H9 (cell line): ENCODE results near the gene AIFM2. TPM values are rescaled to one million over a fixed set of nuclear protein-coding genes. Genes with fewer than 3 reads are reported as not detected.

Experiments used
- DNase-seq: peaks from one replicate; pipeline ENCODE4 v3.0.0-alpha.2; 2017
- H2AFZ ChIP-seq: one replicate; pipeline ENCODE4 v1.6.1; 2013; ENCODE audit warnings: mild to moderate bottlenecking, low read length, control low read depth, moderate library complexity
- H2AK5ac ChIP-seq: 2 replicates; pipeline ENCODE4 v1.6.1; 2013; ENCODE audit warnings: low read length, control low read depth, mixed read lengths; ENCODE audit not compliant: insufficient read length
- H2BK120ac ChIP-seq: one replicate; pipeline ENCODE4 v1.6.1; 2013; ENCODE audit warnings: low read depth, mild to moderate bottlenecking, low read length, control low read depth, inconsistent platforms; ENCODE audit not compliant: poor library complexity, severe bottlenecking
- H2BK12ac ChIP-seq: 2 replicates; pipeline ENCODE4 v1.6.1; 2013; ENCODE audit warnings: low read length, control low read depth, mixed read lengths, low read depth; ENCODE audit not compliant: insufficient read length
- H2BK15ac ChIP-seq: 2 replicates; pipeline ENCODE4 v1.6.1; 2013; ENCODE audit warnings: low read depth, low read length, control low read depth
- H2BK20ac ChIP-seq: one replicate; pipeline ENCODE4 v1.6.1; 2013; ENCODE audit warnings: low read depth, mild to moderate bottlenecking, low read length, control low read depth, inconsistent platforms; ENCODE audit not compliant: poor library complexity, severe bottlenecking
- H2BK5ac ChIP-seq: 2 replicates; pipeline ENCODE4 v1.6.1; 2013; ENCODE audit warnings: low read length, control low read depth, mixed read lengths; ENCODE audit not compliant: insufficient read length
- H3K14ac ChIP-seq: 2 replicates; pipeline ENCODE4 v1.6.1; 2013; ENCODE audit warnings: low read length, control low read depth; ENCODE audit not compliant: insufficient read depth
- H3K18ac ChIP-seq: 2 replicates; pipeline ENCODE4 v1.6.1; 2013; ENCODE audit warnings: low read depth, mild to moderate bottlenecking, mixed read lengths, low read length, control low read depth; ENCODE audit not compliant: insufficient read length
- H3K23ac ChIP-seq: 2 replicates; pipeline ENCODE4 v1.6.1; 2013; ENCODE audit warnings: low read length, control low read depth, mixed read lengths, low read depth; ENCODE audit not compliant: insufficient read length
- H3K23me2 ChIP-seq: 2 replicates; pipeline ENCODE4 v1.6.1; 2013; ENCODE audit warnings: low read depth, mild to moderate bottlenecking, mixed read lengths, low read length, control low read depth; ENCODE audit not compliant: insufficient read length, poor library complexity, severe bottlenecking
- H3K27ac ChIP-seq: 2 replicates; pipeline ENCODE4 v1.5.1; 2013; ENCODE audit warnings: low read length, control low read depth, mixed read lengths, low read depth; ENCODE audit not compliant: insufficient read length
- H3K27me3 ChIP-seq: 2 replicates; pipeline ENCODE4 v1.6.1; 2013; ENCODE audit warnings: low read length, control low read depth, inconsistent platforms; ENCODE audit not compliant: insufficient read depth
- H3K4ac ChIP-seq: 2 replicates; pipeline ENCODE4 v1.6.1; 2013; ENCODE audit warnings: low read depth, mild to moderate bottlenecking, control low read depth, inconsistent platforms, low read length, moderate library complexity
- H3K4me1 ChIP-seq: 2 replicates; pipeline ENCODE4 v1.6.1; 2013; ENCODE audit warnings: low read length, control low read depth, inconsistent platforms; ENCODE audit not compliant: insufficient read depth
- H3K4me2 ChIP-seq: 2 replicates; pipeline ENCODE4 v1.6.1; 2013; ENCODE audit warnings: low read length, control low read depth, mixed read lengths; ENCODE audit not compliant: insufficient read length, insufficient read depth
- H3K56ac ChIP-seq: 2 replicates; pipeline ENCODE4 v1.6.1; 2013; ENCODE audit warnings: low read depth, mild to moderate bottlenecking, mixed read lengths, low read length, control low read depth; ENCODE audit not compliant: insufficient read length
- H3K79me1 ChIP-seq: 2 replicates; pipeline ENCODE4 v1.6.1; 2013; ENCODE audit warnings: low read depth, mild to moderate bottlenecking, moderate library complexity, low read length, control low read depth, inconsistent platforms; ENCODE audit not compliant: insufficient read depth, poor library complexity, severe bottlenecking
- H3K79me2 ChIP-seq: 2 replicates; pipeline ENCODE4 v1.6.1; 2013; ENCODE audit warnings: low read length, control low read depth, inconsistent platforms; ENCODE audit not compliant: insufficient read depth
- H3K9ac ChIP-seq: 2 replicates; pipeline ENCODE4 v1.6.1; 2013; ENCODE audit warnings: low read length, control low read depth, mixed read lengths; ENCODE audit not compliant: insufficient read length; ENCODE audit errors: extremely low read depth
- H3K9me3 ChIP-seq: one replicate; pipeline ENCODE4 v1.6.1; 2013; ENCODE audit warnings: low read depth, low read length, inconsistent platforms; ENCODE audit not compliant: control insufficient read depth
- H3T11ph ChIP-seq: one replicate; pipeline ENCODE4 v1.6.1; 2013; ENCODE audit warnings: mild to moderate bottlenecking, low read length, control low read depth, inconsistent platforms
- H4K20me1 ChIP-seq: one replicate; pipeline ENCODE4 v1.6.1; 2013; ENCODE audit not compliant: control insufficient read depth, insufficient read length, insufficient read depth
- H4K5ac ChIP-seq: 2 replicates; pipeline ENCODE4 v1.6.1; 2013; ENCODE audit warnings: low read depth, mild to moderate bottlenecking, mixed read lengths, low read length, control low read depth; ENCODE audit not compliant: insufficient read length
- H4K8ac ChIP-seq: replicated peaks from 2 replicates; pipeline ENCODE4 v1.6.1; 2013; ENCODE audit warnings: low read length, control low read depth, mixed read lengths, low read depth; ENCODE audit not compliant: insufficient read length
- H4K91ac ChIP-seq: 2 replicates; pipeline ENCODE4 v1.6.1; 2013; ENCODE audit warnings: low read depth, mild to moderate bottlenecking, moderate library complexity, mixed read lengths, low read length, control low read depth; ENCODE audit not compliant: insufficient read length
- H3K27ac Mint-ChIP-seq, 3 experiments: 2 replicates in 2 of 3; 3 replicates in 1 of 3; pipeline ENCODE4 v1.8.0; 2020 to 2021; ENCODE audit warnings: mixed read lengths in 3 of 3, mild to moderate bottlenecking in 1 of 3, moderate library complexity in 1 of 3
- H3K27me3 Mint-ChIP-seq: 2 replicates; pipeline ENCODE4 v1.8.0; 2021; ENCODE audit warnings: low read depth, mild to moderate bottlenecking, moderate library complexity, mixed read lengths
- H3K36me3 Mint-ChIP-seq, 3 experiments: 2 replicates in 2 of 3; 3 replicates in 1 of 3; pipeline ENCODE4 v1.8.0; 2020 to 2021; ENCODE audit warnings: low read depth in 3 of 3, mixed read lengths in 3 of 3; ENCODE audit not compliant: insufficient read depth in 1 of 3
- H3K4me1 Mint-ChIP-seq, 2 experiments: 2 replicates each; pipeline ENCODE4 v1.8.0; 2020; ENCODE audit warnings: mixed read lengths in 2 of 2
- H3K4me3 Mint-ChIP-seq, 2 experiments: 2 replicates in 1 of 2; 3 replicates in 1 of 2; pipeline ENCODE4 v1.8.0; 2020 to 2021; ENCODE audit warnings: mild to moderate bottlenecking in 2 of 2, mixed read lengths in 2 of 2, moderate library complexity in 1 of 2
- H3K9me3 Mint-ChIP-seq, 2 experiments: 2 replicates in 1 of 2; 3 replicates in 1 of 2; pipeline ENCODE4 v1.8.0; 2020; ENCODE audit warnings: mild to moderate bottlenecking in 2 of 2, mixed read lengths in 2 of 2, moderate library complexity in 1 of 2
- WGBS: extraction: QIAGEN DNeasy Blood & Tissue Kit; methylation state at CpG from one replicate; pipeline ENCODE4 v1.1.7; 2013; ENCODE audit warnings: missing lambda C conversion rate, low lambda C conversion rate, mixed read lengths; ENCODE audit not compliant: insufficient read length; ENCODE audit errors: extremely low coverage; 5-methylcytosine and 5-hydroxymethylcytosine counted together
- total RNA-seq: library from RNA; stranded (reverse); gene quantifications from 2 replicates; pipeline ENCODE4 v1.2.1, GENCODE V29; 2021
- TF ChIP-seq, protein P1 (sequence below): fragments of 200-600 bp; sonication (generic); conservative IDR thresholded peaks from 3 replicates; pipeline ENCODE4 v1.8.0; 2021; ENCODE audit warnings: antibody characterized with exemption, mild to moderate bottlenecking

AIFM2 gene
- total RNA-seq, 1 experiment from 2014 or later = 5.3 TPM

DNA sequence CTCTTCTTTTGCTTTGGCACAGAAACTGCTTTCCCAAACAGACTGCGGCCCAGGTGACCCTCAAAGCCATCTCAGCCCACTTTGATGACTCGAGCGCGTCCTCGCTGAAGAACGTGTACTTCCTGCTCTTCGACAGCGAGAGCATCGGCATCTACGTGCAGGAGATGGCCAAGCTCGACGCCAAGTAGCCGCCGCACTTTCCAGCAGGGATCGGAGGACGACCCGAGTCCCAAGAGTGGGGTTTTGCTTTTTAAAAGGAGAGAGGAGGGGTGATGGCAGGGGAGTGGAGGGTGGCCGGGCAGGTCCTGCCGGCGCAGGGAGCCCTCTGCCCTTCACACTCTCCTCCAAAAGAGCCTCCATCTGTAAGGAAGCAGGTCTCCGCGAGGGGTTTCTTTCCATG, 21.1 kb downstream of the AIFM2 start:
- H3K9ac ChIP-seq = no peak overlapping the region
- no CpG with 5 or more reads among the region's 22 CpGs for WGBS
- no peak overlapping the region for H3K14ac ChIP-seq
- no peak overlapping the region for H2BK120ac ChIP-seq
- H4K91ac ChIP-seq = no peak overlapping the region
- H3K27me3 ChIP-seq = no peaks in the 10 kb centered on the region
- H3K4me2 ChIP-seq = no peak overlapping the region
- H3K79me1 ChIP-seq = no peaks in the 10 kb centered on the region
- no peaks in the 10 kb centered on the region for H3K9me3 ChIP-seq
- no peak overlapping the region for H4K8ac ChIP-seq
- H3K23me2 ChIP-seq = no peaks in the 10 kb centered on the region
- no peak overlapping the region for H2AK5ac ChIP-seq
- no peak overlapping the region for H3T11ph ChIP-seq
- H3K4me1 Mint-ChIP-seq = peaks cover 8 to 11% of the 10 kb centered on the region in 2 experiments
- H2BK12ac ChIP-seq = no peak overlapping the region
- H3K18ac ChIP-seq = no peak overlapping the region
- no peak overlapping the region for H4K5ac ChIP-seq
- no peaks in the 10 kb centered on the region for H4K20me1 ChIP-seq
- DNase-seq = no peak
- H3K4ac ChIP-seq = no peak overlapping the region
- H3K4me3 Mint-ChIP-seq = no peak overlapping the region
- H3K9me3 Mint-ChIP-seq = no peaks in the 10 kb centered on the region
- no peak overlapping the region for H3K27ac ChIP-seq
- peaks cover 6 to 16% (median 14%) of the 10 kb centered on the region in 3 experiments for H3K36me3 Mint-ChIP-seq
- no peak overlapping the region for H3K27ac Mint-ChIP-seq
- H3K56ac ChIP-seq = no peak overlapping the region
- H2BK5ac ChIP-seq = no peak overlapping the region
- no peak overlapping the region for H3K23ac ChIP-seq
- H2BK15ac ChIP-seq = no peak overlapping the region
- H3K4me1 ChIP-seq = no peaks in the 10 kb centered on the region
- no peak overlapping the region for H2BK20ac ChIP-seq
- H3K27me3 Mint-ChIP-seq = no peaks in the 10 kb centered on the region
- no peak overlapping the region for H2AFZ ChIP-seq
- H3K79me2 ChIP-seq = no peaks in the 10 kb centered on the region
- TF ChIP-seq, protein P1, sequence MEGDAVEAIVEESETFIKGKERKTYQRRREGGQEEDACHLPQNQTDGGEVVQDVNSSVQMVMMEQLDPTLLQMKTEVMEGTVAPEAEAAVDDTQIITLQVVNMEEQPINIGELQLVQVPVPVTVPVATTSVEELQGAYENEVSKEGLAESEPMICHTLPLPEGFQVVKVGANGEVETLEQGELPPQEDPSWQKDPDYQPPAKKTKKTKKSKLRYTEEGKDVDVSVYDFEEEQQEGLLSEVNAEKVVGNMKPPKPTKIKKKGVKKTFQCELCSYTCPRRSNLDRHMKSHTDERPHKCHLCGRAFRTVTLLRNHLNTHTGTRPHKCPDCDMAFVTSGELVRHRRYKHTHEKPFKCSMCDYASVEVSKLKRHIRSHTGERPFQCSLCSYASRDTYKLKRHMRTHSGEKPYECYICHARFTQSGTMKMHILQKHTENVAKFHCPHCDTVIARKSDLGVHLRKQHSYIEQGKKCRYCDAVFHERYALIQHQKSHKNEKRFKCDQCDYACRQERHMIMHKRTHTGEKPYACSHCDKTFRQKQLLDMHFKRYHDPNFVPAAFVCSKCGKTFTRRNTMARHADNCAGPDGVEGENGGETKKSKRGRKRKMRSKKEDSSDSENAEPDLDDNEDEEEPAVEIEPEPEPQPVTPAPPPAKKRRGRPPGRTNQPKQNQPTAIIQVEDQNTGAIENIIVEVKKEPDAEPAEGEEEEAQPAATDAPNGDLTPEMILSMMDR = no peak
